ENCODE results near the gene GLDN.

GLDN gene

GRCh38 chr15:51341366-51342226 is at the start of gene GLDN:
GLDN (plus strand) TSS chr15:51341655; CDS start chr15:51341685, 30 bp downstream.
- no peaks in the 10 kb centered on the region for H3K9me3 Mint-ChIP-seq
- no peak within 1 kb of the TSS for H3K4me3 Mint-ChIP-seq
- H3K36me3 Mint-ChIP-seq (ENCODE audit: low read depth), result no peaks in the 10 kb centered on the region
- peaks cover 38% of the 10 kb centered on the region for H3K27me3 Mint-ChIP-seq
- H3K4me1 Mint-ChIP-seq (ENCODE audit: low read depth), result no peaks in the 10 kb centered on the region
- no peak within 1 kb of the TSS for H3K27ac Mint-ChIP-seq

GRCh38 chr15:51298620-51299019 is 42.8 kb upstream of the GLDN start:
- no peak overlapping the region for H3K4me3 Mint-ChIP-seq
- no peaks in the 10 kb centered on the region for H3K9me3 Mint-ChIP-seq
- no peak overlapping the region for H3K27ac Mint-ChIP-seq
- peaks cover 16% of the 10 kb centered on the region for H3K27me3 Mint-ChIP-seq
- H3K4me1 Mint-ChIP-seq (ENCODE audit: low read depth), result no peaks in the 10 kb centered on the region
- H3K36me3 Mint-ChIP-seq (ENCODE audit: low read depth), result no peaks in the 10 kb centered on the region

- no peaks in the 10 kb centered on the region for H3K4me1 Mint-ChIP-seq (ENCODE audit: low read depth)
- H3K27me3 Mint-ChIP-seq, result peaks cover 20% of the 10 kb centered on the region
- H3K36me3 Mint-ChIP-seq (ENCODE audit: low read depth), result no peaks in the 10 kb centered on the region
- no peak overlapping the region for H3K27ac Mint-ChIP-seq
- H3K4me3 Mint-ChIP-seq, result no peak overlapping the region
- no peaks in the 10 kb centered on the region for H3K9me3 Mint-ChIP-seq
These were observed 42.1 kb upstream of the GLDN start for GRCh38 chr15:51299187-51300015.

- Mint-ChIP-seq H3K27ac (no peak overlapping the region), H3K4me1 (ENCODE audit: low read depth) (no peaks in the 10 kb centered on the region), H3K9me3 (no peaks in the 10 kb centered on the region), H3K36me3 (ENCODE audit: low read depth) (no peaks in the 10 kb centered on the region), H3K27me3 (peaks cover 27% of the 10 kb centered on the region), H3K4me3 (no peak overlapping the region)
These were observed 39.0 kb upstream of the GLDN start for GRCh38 chr15:51302480-51302879.

- Mint-ChIP-seq H3K9me3 (no peaks in the 10 kb centered on the region), H3K27me3 (peaks cover 27% of the 10 kb centered on the region), H3K27ac (no peak overlapping the region), H3K36me3 (ENCODE audit: low read depth) (no peaks in the 10 kb centered on the region), H3K4me3 (no peak overlapping the region), H3K4me1 (ENCODE audit: low read depth) (no peaks in the 10 kb centered on the region)
These were observed 37.9 kb upstream of the GLDN start for GRCh38 chr15:51303462-51303980.

- H3K4me3 Mint-ChIP-seq, result no peak overlapping the region
- no peak overlapping the region for H3K27ac Mint-ChIP-seq
- H3K4me1 Mint-ChIP-seq (ENCODE audit: low read depth), result no peaks in the 10 kb centered on the region
- no peaks in the 10 kb centered on the region for H3K9me3 Mint-ChIP-seq
- H3K36me3 Mint-ChIP-seq (ENCODE audit: low read depth), result no peaks in the 10 kb centered on the region
- peaks cover 20% of the 10 kb centered on the region for H3K27me3 Mint-ChIP-seq
These were observed 34.1 kb upstream of the GLDN start for GRCh38 chr15:51307325-51307724.

GRCh38 chr15:51307811-51308210 is 33.6 kb upstream of the GLDN start:
- Mint-ChIP-seq H3K27ac (no peak overlapping the region), H3K9me3 (no peaks in the 10 kb centered on the region), H3K4me3 (no peak overlapping the region), H3K4me1 (ENCODE audit: low read depth) (no peaks in the 10 kb centered on the region), H3K27me3 (peaks cover 16% of the 10 kb centered on the region), H3K36me3 (ENCODE audit: low read depth) (no peaks in the 10 kb centered on the region)

- H3K27me3 Mint-ChIP-seq, result peaks cover 7% of the 10 kb centered on the region
- no peak overlapping the region for H3K4me3 Mint-ChIP-seq
- no peaks in the 10 kb centered on the region for H3K4me1 Mint-ChIP-seq (ENCODE audit: low read depth)
- no peaks in the 10 kb centered on the region for H3K36me3 Mint-ChIP-seq (ENCODE audit: low read depth)
- no peak overlapping the region for H3K27ac Mint-ChIP-seq
- no peaks in the 10 kb centered on the region for H3K9me3 Mint-ChIP-seq
These were observed 31.4 kb upstream of the GLDN start for GRCh38 chr15:51310064-51310463.

GRCh38 chr15:51311510-51311909 is 29.9 kb upstream of the GLDN start:
- Mint-ChIP-seq H3K4me3 (no peak overlapping the region), H3K4me1 (ENCODE audit: low read depth) (no peaks in the 10 kb centered on the region), H3K36me3 (ENCODE audit: low read depth) (no peaks in the 10 kb centered on the region), H3K9me3 (no peaks in the 10 kb centered on the region), H3K27me3 (peaks cover 4% of the 10 kb centered on the region), H3K27ac (no peak overlapping the region)

- Mint-ChIP-seq H3K4me3 (no peak overlapping the region), H3K36me3 (ENCODE audit: low read depth) (no peaks in the 10 kb centered on the region), H3K27ac (no peak overlapping the region), H3K4me1 (ENCODE audit: low read depth) (no peaks in the 10 kb centered on the region), H3K27me3 (no peaks in the 10 kb centered on the region), H3K9me3 (no peaks in the 10 kb centered on the region)
These were observed 29.0 kb upstream of the GLDN start for GRCh38 chr15:51312166-51313073.

- H3K4me3 Mint-ChIP-seq, result no peak overlapping the region
- H3K27ac Mint-ChIP-seq, result no peak overlapping the region
- H3K27me3 Mint-ChIP-seq, result no peaks in the 10 kb centered on the region
- H3K4me1 Mint-ChIP-seq (ENCODE audit: low read depth), result no peaks in the 10 kb centered on the region
- H3K36me3 Mint-ChIP-seq (ENCODE audit: low read depth), result no peaks in the 10 kb centered on the region
- no peaks in the 10 kb centered on the region for H3K9me3 Mint-ChIP-seq
These were observed 28.4 kb upstream of the GLDN start for GRCh38 chr15:51313074-51313393.

GRCh38 chr15:51313644-51314280 is 27.7 kb upstream of the GLDN start:
- no peak overlapping the region for H3K27ac Mint-ChIP-seq
- H3K36me3 Mint-ChIP-seq (ENCODE audit: low read depth), result no peaks in the 10 kb centered on the region
- H3K4me3 Mint-ChIP-seq, result no peak overlapping the region
- H3K9me3 Mint-ChIP-seq, result no peaks in the 10 kb centered on the region
- no peaks in the 10 kb centered on the region for H3K4me1 Mint-ChIP-seq (ENCODE audit: low read depth)
- no peaks in the 10 kb centered on the region for H3K27me3 Mint-ChIP-seq

- H3K27me3 Mint-ChIP-seq, result no peaks in the 10 kb centered on the region
These were observed 26.8 kb upstream of the GLDN start for GRCh38 chr15:51314391-51315337.

More at GRCh38 chr15:51314391-51315337, 26.8 kb upstream of the GLDN start:
- Mint-ChIP-seq H3K4me1 (ENCODE audit: low read depth) (no peaks in the 10 kb centered on the region), H3K9me3 (no peaks in the 10 kb centered on the region), H3K36me3 (ENCODE audit: low read depth) (no peaks in the 10 kb centered on the region), H3K4me3 (no peak overlapping the region), H3K27ac (no peak overlapping the region)

Measured in stimulated activated naive CD8-positive, alpha-beta T cell treated with anti-CD3 and anti-CD28 coated beads, Interleukin-15, Interleukin-2, amounts not matched to agents 100 ng/mL and 50 ng/mL, for 24 hours (primary cell).